Right lobe of liver (tissue), 6 donors: ENCODE results near the gene B3GALNT2. TPM values are rescaled to one million over a fixed set of nuclear protein-coding genes. Genes with fewer than 3 reads are reported as not detected.
"Not testable (repeated sequence)": the region's sequence is repeated elsewhere in the genome, so short reads cannot be mapped to it uniquely, and the experiment has no call there.

Experiments
- ATAC-seq, 4 donors: fragments of 200-7000 bp; cut with Tn5 transposase; one replicate each; pipeline ENCODE4 v1.9.1; 2020; ENCODE audit warnings: mild to moderate bottlenecking in 4 of 4, moderate library complexity in 4 of 4
- DNase-seq, 3 donors: peaks; one replicate each; pipeline ENCODE4 v3.0.0-alpha.2; 2020
- H3K27ac ChIP-seq, 3 donors: fragments of 200-600 bp; one replicate each; pipeline ENCODE4 v1.8.0; 2022
- H3K27me3 ChIP-seq, 2 donors: fragments of 200-600 bp; one replicate each; pipeline ENCODE4 v1.8.0; 2022
- H3K36me3 ChIP-seq, 4 donors: fragments of 200-600 bp; sonication (generic) in 1 of 4; one replicate each; pipeline versions ENCODE4 v1.5.1 to v1.8.0; 2017 to 2022; ENCODE audit warnings: control low read depth in 1 of 4
- H3K4me1 ChIP-seq, 4 donors: fragments of 200-600 bp; sonication (generic) in 1 of 4; one replicate each; pipeline versions ENCODE4 v1.5.1 to v1.8.0; 2017 to 2022; ENCODE audit warnings: control low read depth in 1 of 4
- H3K4me3 ChIP-seq, 3 donors: fragments of 200-600 bp; one replicate each; pipeline ENCODE4 v1.8.0; 2022
- H3K9me3 ChIP-seq, 4 donors: fragments of 200-600 bp; sonication (generic) in 1 of 4; one replicate each; pipeline versions ENCODE4 v1.5.1 to v1.8.0; 2017 to 2022; ENCODE audit warnings: control low read depth in 1 of 4
- POLR2A ChIP-seq: fragments of 450-650 bp; IDR thresholded peaks from one replicate; pipeline ENCODE4 v1.6.1; 2017; ENCODE audit warnings: antibody characterized with exemption, mild to moderate bottlenecking
- WGBS: methylation state at CpG from one replicate; pipeline ENCODE4 v1.1.6; 2018; ENCODE audit warnings: low coverage, low lambda C conversion rate; ENCODE audit not compliant: insufficient coverage; ENCODE audit errors: missing lambda C conversion rate; 5-methylcytosine and 5-hydroxymethylcytosine counted together
- intact Hi-C, 2 donors: fragments of 100-400 bp; cut with DNase I; formaldehyde crosslinking; loops; one replicate each; pipeline versions ENCODE4 v1.11.2 to v1.14.1; 2022
- total RNA-seq, 6 experiments: library from RNA; depleted of rRNA in 2 of 6; stranded (reverse); fragments of >200 nt in 2 of 6; fragmentation: NEBNext Ultra II Directional in 3 of 6; extraction: Animal tissue kit (Norgen Biotek cat#: 25700) in 3 of 6; gene quantifications; one replicate each; pipeline versions ENCODE4 v1.1.0 to v1.2.4, GENCODE V29; 2016 to 2023
- TF ChIP-seq, protein P1 (sequence below), 4 donors: fragments of 200-600 bp in 3 of 4; fragments of 450-650 bp in 1 of 4; IDR thresholded peaks; one replicate each; pipeline versions ENCODE4 v1.5.1 to v1.8.0; 2016 to 2022; ENCODE audit warnings: antibody characterized with exemption in 4 of 4, mild to moderate bottlenecking in 2 of 4
- donor health status: DM: no; HTN: yes; CAD: no.
- donor health status: DM: no; HTN: no; CAD: no.
- donor health status: DM: no; HTN: no; CAD: no.
- donor health status: DM: no; HTN: yes; CAD: no.
- donor health status: DM: no; HTN: yes; CAD: no.

The B3GALNT2 gene
- total RNA-seq, 6 experiments from 2014 or later, result 7.0 to 15.5 (median 9.1) TPM

DNA sequence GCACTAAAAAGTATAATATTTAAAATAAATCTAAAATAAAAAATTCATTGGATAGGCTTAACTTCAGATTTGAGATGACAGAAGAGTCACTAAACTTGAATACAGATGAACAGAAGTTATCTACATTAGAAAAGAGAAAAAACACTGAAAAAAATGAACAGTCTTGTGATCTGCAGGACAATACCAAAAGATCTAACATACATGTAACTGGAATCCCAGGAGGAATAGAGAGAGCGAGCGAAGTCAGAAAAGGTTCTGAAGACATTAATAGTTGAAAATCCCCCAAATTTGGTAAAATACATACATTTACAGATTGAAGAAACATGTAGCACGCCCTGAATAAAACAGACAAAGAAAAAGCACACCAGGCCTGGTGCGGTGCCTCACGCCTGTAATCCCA is 21.2 kb downstream of the B3GALNT2 start:
- Histone ChIP-seq H3K9me3 (no peaks in the 10 kb centered on the region), H3K4me3 (no peak overlapping the region), H3K27ac (no peak overlapping the region), H3K27me3 (no peaks in the 10 kb centered on the region), H3K4me1 (no peaks in the 10 kb centered on the region), H3K36me3 (peaks cover 0 to 13% (median 6%) of the 10 kb centered on the region in 4 donors)
- intact Hi-C loops, result no loop called here
- WGBS, result 91% methylated on average over 5 of the region's 5 CpGs
- DNase-seq (no peak), ATAC-seq (no peak)
- TF ChIP-seq, protein P1, sequence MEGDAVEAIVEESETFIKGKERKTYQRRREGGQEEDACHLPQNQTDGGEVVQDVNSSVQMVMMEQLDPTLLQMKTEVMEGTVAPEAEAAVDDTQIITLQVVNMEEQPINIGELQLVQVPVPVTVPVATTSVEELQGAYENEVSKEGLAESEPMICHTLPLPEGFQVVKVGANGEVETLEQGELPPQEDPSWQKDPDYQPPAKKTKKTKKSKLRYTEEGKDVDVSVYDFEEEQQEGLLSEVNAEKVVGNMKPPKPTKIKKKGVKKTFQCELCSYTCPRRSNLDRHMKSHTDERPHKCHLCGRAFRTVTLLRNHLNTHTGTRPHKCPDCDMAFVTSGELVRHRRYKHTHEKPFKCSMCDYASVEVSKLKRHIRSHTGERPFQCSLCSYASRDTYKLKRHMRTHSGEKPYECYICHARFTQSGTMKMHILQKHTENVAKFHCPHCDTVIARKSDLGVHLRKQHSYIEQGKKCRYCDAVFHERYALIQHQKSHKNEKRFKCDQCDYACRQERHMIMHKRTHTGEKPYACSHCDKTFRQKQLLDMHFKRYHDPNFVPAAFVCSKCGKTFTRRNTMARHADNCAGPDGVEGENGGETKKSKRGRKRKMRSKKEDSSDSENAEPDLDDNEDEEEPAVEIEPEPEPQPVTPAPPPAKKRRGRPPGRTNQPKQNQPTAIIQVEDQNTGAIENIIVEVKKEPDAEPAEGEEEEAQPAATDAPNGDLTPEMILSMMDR (IDR thresholded peaks at IDR 0.05), result no peak
- no peak for TF ChIP-seq POLR2A

DNA sequence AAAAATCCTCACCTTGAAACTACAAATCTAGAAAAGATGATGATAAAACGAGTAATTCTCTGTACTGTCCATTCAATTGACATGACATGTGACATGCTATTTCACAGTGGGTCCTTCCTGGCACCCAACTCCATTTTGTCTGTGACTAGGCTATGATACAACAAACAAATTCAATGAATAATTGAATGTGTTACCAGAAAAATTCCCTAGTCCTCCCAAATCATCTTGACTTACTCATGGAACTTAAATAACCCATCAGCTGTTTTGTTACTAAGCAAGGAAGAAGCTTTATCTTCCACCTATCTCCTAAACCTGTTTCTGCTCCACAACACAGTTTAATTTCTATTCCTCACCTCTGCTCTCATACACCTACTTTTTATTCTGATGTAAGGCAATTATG is 30.4 kb downstream of the B3GALNT2 start:
- H3K4me1 ChIP-seq, result no peaks in the 10 kb centered on the region
- 91% methylated on average over 1 of the region's 1 CpG for WGBS

GRCh38 chr1:235470741-235471439 is 33.4 kb downstream of the B3GALNT2 start:
- 83% methylated on average over 6 of the region's 6 CpGs for WGBS
- Histone ChIP-seq H3K27ac (no peak overlapping the region), H3K4me3 (no peak overlapping the region), H3K9me3 (no peaks in the 10 kb centered on the region), H3K36me3 (peaks cover 0 to 3% (median 0%) of the 10 kb centered on the region in 4 donors), H3K4me1 (no peaks in the 10 kb centered on the region), H3K27me3 (no peaks in the 10 kb centered on the region)
- DNase-seq (no peak), ATAC-seq (no peak)
- intact Hi-C loops, result no loop called here
- TF ChIP-seq, protein P1 (IDR thresholded peaks at IDR 0.05), result no peak
- TF ChIP-seq POLR2A, result no peak

More for the DNA sequence above, 30.4 kb downstream of the B3GALNT2 start:
- Histone ChIP-seq H3K4me3 (no peak overlapping the region), H3K9me3 (no peaks in the 10 kb centered on the region), H3K36me3 (peaks cover 0 to 3% (median under 1%) of the 10 kb centered on the region in 4 donors), H3K27ac (no peak overlapping the region), H3K27me3 (no peaks in the 10 kb centered on the region)
- DNase-seq (no peak), ATAC-seq (no peak)
- intact Hi-C loops, result no loop called here
- TF ChIP-seq, protein P1 (IDR thresholded peaks at IDR 0.05), result no peak

- intact Hi-C loops, result not testable (repeated sequence)
Measured at GRCh38 chr1:235469897-235470296, 34.4 kb downstream of the B3GALNT2 start.

DNA sequence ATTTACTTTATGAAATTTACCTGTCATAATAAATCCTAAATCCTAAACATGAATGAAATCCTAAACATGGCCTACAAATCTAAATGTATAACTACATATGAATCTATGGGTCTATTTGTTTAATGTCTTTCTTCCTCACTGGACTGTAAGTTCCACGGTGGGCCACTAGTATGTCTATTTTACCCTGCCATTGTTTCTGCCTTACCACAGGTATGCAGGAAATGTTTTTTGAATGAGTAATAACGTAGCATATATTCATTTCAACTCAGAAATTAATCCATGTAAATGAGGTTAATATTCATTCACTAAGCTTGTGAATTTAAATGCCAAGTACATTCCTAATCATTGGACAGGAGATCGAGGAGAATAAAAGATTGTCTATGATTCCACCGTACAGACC is 35.3 kb downstream of the B3GALNT2 start:
- intact Hi-C loops, result no loop called here
- Histone ChIP-seq H3K27me3 (no peaks in the 10 kb centered on the region), H3K4me3 (no peak overlapping the region), H3K9me3 (no peaks in the 10 kb centered on the region), H3K36me3 (no peaks in the 10 kb centered on the region), H3K27ac (no peak overlapping the region), H3K4me1 (no peaks in the 10 kb centered on the region)
- 98% methylated on average over 4 of the region's 4 CpGs for WGBS
- DNase-seq (no peak), ATAC-seq (no peak)
- no peak for TF ChIP-seq POLR2A
- TF ChIP-seq, protein P1 (IDR thresholded peaks at IDR 0.05), result no peak

More at GRCh38 chr1:235469897-235470296, 34.4 kb downstream of the B3GALNT2 start:
- WGBS, result 67% methylated on average over 2 of the region's 2 CpGs
- not testable (repeated sequence) for H3K4me3 ChIP-seq, H3K27me3 ChIP-seq, H3K36me3 ChIP-seq, H3K4me1 ChIP-seq, H3K9me3 ChIP-seq, H3K27ac ChIP-seq, ATAC-seq, DNase-seq
